Embryonic facial prominence (tissue), 1 donor: ENCODE data around the gene MICA.

Experiments used
- DNase-seq: peaks from one replicate; pipeline ENCODE4 v3.0.0-alpha.2; 2016; ENCODE audit errors: extremely low spot score

Gene MICA

GRCh38 chr6:31460361-31461025 is 57.1 kb downstream of the MICA start:
- DNase-seq: no peak

- no peak for DNase-seq
Observed at GRCh38 chr6:31462026-31462963, 58.9 kb downstream of the MICA start.

GRCh38 chr6:31462964-31463870 is 59.8 kb downstream of the MICA start:
- peak; percentile 61 for DNase-seq

GRCh38 chr6:31464252-31465184 is 61.1 kb downstream of the MICA start:
- no peak for DNase-seq
